Body of pancreas (tissue), 4 donors: Measurements from ENCODE around the gene SCP2. TPM values are rescaled to one million over a fixed set of nuclear protein-coding genes. Genes with fewer than 3 reads are reported as not detected.

Source experiments
- ATAC-seq: fragments of 150-250 bp; one replicate; pipeline ENCODE4 v1.9.1; 2016
- DNase-seq, 4 donors: peaks; one replicate each; pipeline ENCODE4 v3.0.0-alpha.2; 2019
- H3K27ac ChIP-seq, 4 donors: fragments of 200-600 bp; sonication (generic); 1 replicate in 3 of 4; 2 replicates in 1 of 4; pipeline versions ENCODE4 v1.5.1 to v1.6.1; 2016 to 2019; ENCODE audit warnings: mild to moderate bottlenecking in 1 of 4, mixed read lengths in 1 of 4, moderate library complexity in 1 of 4
- H3K27me3 ChIP-seq, 2 donors: fragments of 200-600 bp; sonication (generic); one replicate each; pipeline ENCODE4 v1.6.0; 2016; ENCODE audit warnings: mild to moderate bottlenecking in 1 of 2
- H3K36me3 ChIP-seq, 2 donors: fragments of 200-600 bp; sonication (generic); replicated peaks in 1 of 2; 2 replicates each; pipeline ENCODE4 v1.5.1; 2016; ENCODE audit warnings: low read depth in 2 of 2; ENCODE audit not compliant: insufficient read depth in 1 of 2
- H3K4me1 ChIP-seq: fragments of 200-600 bp; sonication (generic); one replicate; pipeline ENCODE4 v1.6.0; 2016
- H3K4me3 ChIP-seq, 2 donors: fragments of 200-600 bp; sonication (generic); 1 replicate in 1 of 2; 2 replicates in 1 of 2; pipeline ENCODE4 v1.5.1; 2016 to 2019
- H3K9me3 ChIP-seq, 3 donors: fragments of 200-600 bp; sonication (generic); 1 replicate in 2 of 3; 2 replicates in 1 of 3; pipeline ENCODE4 v1.5.1; 2016
- POLR2A ChIP-seq, 3 donors: fragments of 450-650 bp; IDR thresholded peaks; one replicate each; pipeline ENCODE4 v1.6.1; 2016; ENCODE audit warnings: antibody characterized with exemption in 3 of 3, mild to moderate bottlenecking in 2 of 3
- WGBS, 2 donors: methylation state at CpG; one replicate each; pipeline ENCODE4 v1.1.5; 2017; 5-methylcytosine and 5-hydroxymethylcytosine counted together
- intact Hi-C: fragments of 100-400 bp; cut with DNase I; formaldehyde crosslinking; loops from one replicate; pipeline ENCODE4 v1.15.1; 2023
- total RNA-seq, 2 donors: library from RNA; depleted of rRNA; stranded (reverse); fragments of >200 nt; gene quantifications; one replicate each; pipeline ENCODE4 v1.1.0, GENCODE V29; 2016
- TF ChIP-seq, protein P1 (sequence below), 7 experiments: fragments of 450-650 bp in 4 of 7; fragments of 200-600 bp in 3 of 7; sonication (generic) in 3 of 7; IDR thresholded peaks; one replicate each; pipeline ENCODE4 v1.5.1; 2016 to 2019; ENCODE audit warnings: antibody characterized with exemption in 7 of 7

The SCP2 gene
- total RNA-seq, 2 donors from 2014 or later, result 87.4 to 90.3 TPM

DNA sequence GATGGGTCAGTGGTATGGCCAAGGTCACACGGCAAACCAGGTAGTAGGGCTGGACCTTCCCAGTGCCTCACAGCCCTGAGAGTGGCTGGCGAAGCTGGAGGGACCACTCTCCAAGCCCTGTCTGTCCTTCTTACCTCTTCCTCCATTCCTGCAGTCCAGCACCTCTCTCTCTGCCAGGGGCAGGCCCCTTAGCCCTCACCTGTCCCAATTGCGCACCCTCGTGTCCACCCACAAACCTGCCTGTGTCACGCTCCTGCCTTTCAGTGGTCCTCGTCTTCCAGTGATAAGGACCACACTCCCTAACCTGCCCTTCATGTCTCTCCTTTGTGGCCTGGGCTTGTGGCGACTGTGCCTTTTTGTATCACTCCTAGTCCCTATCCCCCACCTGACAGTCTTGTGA, 138.3 kb downstream of the SCP2 start:
- H3K9me3 ChIP-seq, result no peaks in the 10 kb centered on the region
- ATAC-seq (no peak), DNase-seq (no peak)
- H3K27ac ChIP-seq, result no peak overlapping the region
- 82 to 95% methylated on average over 7 of the region's 7 CpGs for WGBS, 2 donors
- peaks cover 0 to 21% of the 10 kb centered on the region in 2 donors for H3K27me3 ChIP-seq
- no peak overlapping the region for H3K4me3 ChIP-seq
- TF ChIP-seq, protein P1, sequence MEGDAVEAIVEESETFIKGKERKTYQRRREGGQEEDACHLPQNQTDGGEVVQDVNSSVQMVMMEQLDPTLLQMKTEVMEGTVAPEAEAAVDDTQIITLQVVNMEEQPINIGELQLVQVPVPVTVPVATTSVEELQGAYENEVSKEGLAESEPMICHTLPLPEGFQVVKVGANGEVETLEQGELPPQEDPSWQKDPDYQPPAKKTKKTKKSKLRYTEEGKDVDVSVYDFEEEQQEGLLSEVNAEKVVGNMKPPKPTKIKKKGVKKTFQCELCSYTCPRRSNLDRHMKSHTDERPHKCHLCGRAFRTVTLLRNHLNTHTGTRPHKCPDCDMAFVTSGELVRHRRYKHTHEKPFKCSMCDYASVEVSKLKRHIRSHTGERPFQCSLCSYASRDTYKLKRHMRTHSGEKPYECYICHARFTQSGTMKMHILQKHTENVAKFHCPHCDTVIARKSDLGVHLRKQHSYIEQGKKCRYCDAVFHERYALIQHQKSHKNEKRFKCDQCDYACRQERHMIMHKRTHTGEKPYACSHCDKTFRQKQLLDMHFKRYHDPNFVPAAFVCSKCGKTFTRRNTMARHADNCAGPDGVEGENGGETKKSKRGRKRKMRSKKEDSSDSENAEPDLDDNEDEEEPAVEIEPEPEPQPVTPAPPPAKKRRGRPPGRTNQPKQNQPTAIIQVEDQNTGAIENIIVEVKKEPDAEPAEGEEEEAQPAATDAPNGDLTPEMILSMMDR (IDR thresholded peaks at IDR 0.05), result no peak
- TF ChIP-seq POLR2A (IDR thresholded peaks at IDR 0.05), result no peak
- H3K36me3 ChIP-seq, result no peaks in the 10 kb centered on the region
- peaks cover 18% of the 10 kb centered on the region for H3K4me1 ChIP-seq
- intact Hi-C loops, result no loop called here

DNA sequence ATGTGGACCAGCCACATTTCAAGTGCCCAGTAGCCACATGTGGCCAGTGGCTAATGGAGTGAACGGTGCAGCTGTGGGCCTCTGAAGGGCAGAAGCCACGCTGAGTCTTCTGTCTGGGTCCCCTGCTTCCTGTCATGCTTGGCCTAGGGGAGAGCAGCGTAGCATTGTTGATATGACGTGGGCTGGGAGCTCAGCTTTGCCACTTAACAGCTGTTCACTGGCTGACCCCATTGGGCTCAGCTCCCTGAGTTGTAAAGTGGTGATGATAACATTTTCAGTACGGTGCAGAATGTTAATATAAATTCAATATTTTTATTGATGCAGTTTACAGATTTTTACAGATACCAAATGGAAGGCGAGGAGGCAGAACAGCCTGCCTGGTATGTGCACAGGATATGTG, 139.4 kb downstream of the SCP2 start:
- DNase-seq (peak in 1 of 4 donors; percentile 2), ATAC-seq (no peak)
- WGBS, 2 donors, result 79 to 91% methylated on average over 5 to 6 of the region's 6 CpGs
- intact Hi-C loops, result no loop called here
- H3K27ac ChIP-seq, result no peak overlapping the region
- peaks cover 15% of the 10 kb centered on the region for H3K4me1 ChIP-seq
- H3K36me3 ChIP-seq, result no peaks in the 10 kb centered on the region
- H3K27me3 ChIP-seq, result peaks cover 0 to 15% of the 10 kb centered on the region in 2 donors
- no peaks in the 10 kb centered on the region for H3K9me3 ChIP-seq
- TF ChIP-seq POLR2A (IDR thresholded peaks at IDR 0.05), result no peak
- no peak overlapping the region for H3K4me3 ChIP-seq

DNA sequence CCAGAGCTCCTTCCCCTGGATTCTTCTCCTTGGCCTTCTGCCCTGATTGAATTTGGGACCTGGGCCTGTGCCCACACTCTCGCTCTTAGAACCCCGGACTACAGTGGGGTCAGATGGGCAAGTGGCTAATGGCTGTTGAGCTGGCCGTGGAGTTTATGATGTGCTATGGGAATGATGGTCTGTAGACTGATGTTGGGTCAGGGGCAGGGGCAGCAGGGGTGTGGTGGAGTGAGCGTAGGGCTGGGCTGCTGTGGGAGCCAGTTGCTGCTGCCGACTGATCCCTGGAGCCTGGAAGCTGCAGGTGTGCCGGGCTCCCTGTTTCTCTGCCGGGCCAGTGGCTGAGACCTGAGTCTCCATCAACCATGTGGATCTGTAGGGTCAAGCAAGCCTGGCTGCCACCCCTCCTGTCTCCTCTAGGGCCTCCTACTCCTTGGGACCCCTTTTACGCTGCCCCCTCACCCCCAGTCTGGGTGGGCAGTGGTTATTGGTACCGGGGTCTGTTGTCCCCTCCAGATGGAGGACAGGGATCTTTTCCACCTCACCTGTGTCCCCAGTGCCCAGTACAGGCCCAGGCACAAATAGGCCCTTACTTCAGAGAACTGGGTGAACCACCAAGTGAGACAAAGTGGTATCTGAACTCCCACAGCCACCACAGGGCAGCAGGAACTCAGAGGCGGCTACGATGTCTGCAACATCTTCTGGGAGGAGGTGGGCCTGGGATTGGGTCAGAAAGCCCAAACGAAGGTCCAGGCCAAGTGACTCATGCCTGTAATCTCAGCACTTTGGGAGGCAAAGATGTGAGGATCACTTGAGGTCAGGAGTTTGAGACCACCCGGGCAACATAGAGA, 140.0 kb downstream of the SCP2 start:
- peaks cover 9% of the 10 kb centered on the region for H3K4me1 ChIP-seq
- H3K27me3 ChIP-seq, result peaks cover 0 to 11% of the 10 kb centered on the region in 2 donors
- ATAC-seq (no peak), DNase-seq (peak in 2 of 4 donors; percentile 1 to 9)
- H3K27ac ChIP-seq, result no peak overlapping the region
- WGBS, 2 donors, result 81 to 91% methylated on average over 6 to 13 of the region's 13 CpGs
- H3K4me3 ChIP-seq, result no peak overlapping the region
- H3K9me3 ChIP-seq, result no peaks in the 10 kb centered on the region
- no peaks in the 10 kb centered on the region for H3K36me3 ChIP-seq
- intact Hi-C loops, result no loop called here
- TF ChIP-seq POLR2A (IDR thresholded peaks at IDR 0.05), result no peak
- TF ChIP-seq, protein P1 (IDR thresholded peaks at IDR 0.05), result no peak

DNA sequence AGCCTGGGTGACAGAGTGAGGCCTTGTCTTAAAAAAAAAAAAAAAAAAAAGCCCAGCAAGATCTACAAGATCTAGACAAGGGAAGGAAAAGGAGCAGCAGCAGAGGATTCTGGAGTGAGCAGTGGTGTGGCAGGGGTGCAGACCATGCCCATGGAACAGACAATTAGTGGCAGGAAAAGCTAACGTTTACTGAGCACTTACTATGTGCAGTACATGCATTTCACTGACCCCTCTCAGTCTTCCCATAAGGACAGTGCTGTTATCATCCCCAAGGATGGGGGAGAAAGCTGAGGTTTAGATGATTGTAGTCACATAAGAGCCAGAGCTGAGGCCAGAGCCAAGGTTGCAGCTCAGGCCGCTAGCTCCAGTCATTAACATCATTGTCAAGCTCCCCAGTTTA, 140.8 kb downstream of the SCP2 start:
- no peak for DNase-seq
- no peak overlapping the region for H3K27ac ChIP-seq
- no peaks in the 10 kb centered on the region for H3K9me3 ChIP-seq
- peaks cover 0 to 3% of the 10 kb centered on the region in 2 donors for H3K27me3 ChIP-seq
- ATAC-seq, result no peak
- TF ChIP-seq, protein P1 (IDR thresholded peaks at IDR 0.05), result no peak
- TF ChIP-seq POLR2A (IDR thresholded peaks at IDR 0.05), result no peak
- H3K4me3 ChIP-seq, result no peak overlapping the region
- WGBS, 2 donors, result 82 to 85% methylated on average over 2 of the region's 2 CpGs
- H3K4me1 ChIP-seq, result peaks cover 2% of the 10 kb centered on the region
- intact Hi-C loops, result no loop called here
- H3K36me3 ChIP-seq, result no peaks in the 10 kb centered on the region

DNA sequence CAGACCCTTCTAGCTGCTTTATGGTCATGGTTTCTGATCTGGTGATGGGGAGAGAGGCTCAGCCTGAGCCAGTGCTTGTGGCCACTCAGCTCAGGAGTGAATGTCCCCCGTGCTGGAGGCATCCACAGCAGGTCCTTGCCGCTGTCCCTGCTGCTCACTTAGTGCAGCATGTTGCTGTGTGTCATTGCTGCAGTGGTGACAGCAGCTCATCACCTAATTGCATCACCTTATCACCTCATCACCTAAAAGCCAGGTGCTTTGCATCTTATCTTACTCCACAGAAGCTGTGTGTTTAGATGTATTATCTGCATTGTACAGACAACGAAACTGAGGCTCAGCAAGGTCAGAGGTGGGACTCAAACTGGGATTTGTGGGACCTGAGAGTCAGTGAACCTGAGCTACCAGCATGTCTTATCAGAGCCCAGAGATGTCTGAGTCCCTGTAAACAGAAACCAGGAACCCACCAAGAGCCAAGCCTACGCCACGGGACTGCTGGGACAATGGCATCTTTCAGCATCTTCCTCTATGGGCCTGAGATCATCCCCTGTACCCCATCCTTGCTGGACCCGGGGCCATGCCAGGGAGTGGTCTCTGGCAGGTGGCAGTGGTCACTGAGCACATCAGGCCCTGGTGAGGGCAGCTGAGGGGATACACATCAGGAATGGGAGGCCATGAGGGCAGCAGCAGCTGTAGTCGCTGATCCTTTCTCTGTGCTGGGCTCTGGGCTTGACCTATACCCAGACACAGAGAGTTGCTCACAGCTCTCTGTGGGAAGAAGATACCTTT, 141.4 kb downstream of the SCP2 start:
- intact Hi-C loops, result no loop called here
- WGBS, 2 donors, result 74 to 85% methylated on average over 6 to 7 of the region's 7 CpGs
- no peaks in the 10 kb centered on the region for H3K9me3 ChIP-seq
- no peak for ATAC-seq
- no peak for TF ChIP-seq POLR2A (IDR thresholded peaks at IDR 0.05)
- TF ChIP-seq, protein P1 (IDR thresholded peaks at IDR 0.05), result no peak
- no peaks in the 10 kb centered on the region for H3K36me3 ChIP-seq
- no peak overlapping the region for H3K27ac ChIP-seq
- no peak overlapping the region for H3K4me3 ChIP-seq
- no peaks in the 10 kb centered on the region for H3K27me3 ChIP-seq
- H3K4me1 ChIP-seq, result no peaks in the 10 kb centered on the region
- DNase-seq, result no peak
